ENCODE measurements around the gene LSM3.
"Not testable (repeated sequence)": the region's sequence is repeated elsewhere in the genome, so short reads cannot be mapped to it uniquely, and the experiment has no call there.

LSM3 gene

GRCh38 chr3:14221902-14222301 is 43.3 kb downstream of the LSM3 start:
- no peak for DNase-seq (ENCODE audit: low read depth in 2 of 2)

DNA sequence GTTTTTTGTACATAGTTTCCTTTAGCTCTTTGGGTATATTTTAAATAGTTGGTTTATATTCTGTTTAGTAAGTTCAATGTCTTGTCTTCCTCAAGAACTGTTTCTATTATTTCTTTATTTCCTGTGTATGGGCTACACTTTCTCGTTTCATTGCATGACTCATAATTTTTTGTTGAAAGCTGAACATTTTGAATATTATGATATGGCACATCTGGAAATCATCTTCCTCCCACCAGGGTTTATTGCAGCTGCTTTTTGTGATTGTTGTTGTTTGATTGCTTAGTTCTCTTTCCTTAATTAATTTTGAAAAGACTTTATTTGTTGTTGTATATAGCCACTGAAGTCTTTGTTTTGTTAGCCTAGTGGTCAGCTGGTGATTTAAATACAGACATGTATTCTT is 43.8 kb downstream of the LSM3 start:
- no peak for DNase-seq (ENCODE audit: low read depth in 2 of 2)

GRCh38 chr3:14222900-14223594 is 44.4 kb downstream of the LSM3 start:
- DNase-seq (ENCODE audit: low read depth in 2 of 2): no peak

GRCh38 chr3:14223595-14223994 is 45.0 kb downstream of the LSM3 start:
- no peak for DNase-seq (ENCODE audit: low read depth in 2 of 2)

DNA sequence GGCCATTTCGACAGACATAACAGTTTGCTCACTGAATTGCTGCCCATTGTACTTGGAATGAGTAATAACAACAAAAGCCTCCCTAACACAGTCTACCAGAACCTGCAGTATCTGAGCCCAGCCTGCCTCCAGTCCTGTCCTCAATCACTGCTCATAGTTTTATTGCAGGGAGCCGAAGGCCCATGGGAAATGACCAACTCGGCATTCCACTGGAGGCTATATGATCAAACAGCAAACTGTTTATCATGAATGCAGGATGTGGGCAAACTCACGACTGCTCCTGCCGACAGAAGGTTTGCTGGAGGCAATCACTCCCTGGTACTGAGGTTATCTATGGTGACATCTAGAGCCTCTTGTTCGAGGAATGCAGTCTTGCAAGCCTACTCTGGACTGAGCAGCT is 46.3 kb downstream of the LSM3 start:
- no peak for DNase-seq (ENCODE audit: low read depth in 2 of 2)

GRCh38 chr3:14225421-14225820 is 46.8 kb downstream of the LSM3 start:
- no peak for DNase-seq (ENCODE audit: low read depth in 2 of 2)

DNA sequence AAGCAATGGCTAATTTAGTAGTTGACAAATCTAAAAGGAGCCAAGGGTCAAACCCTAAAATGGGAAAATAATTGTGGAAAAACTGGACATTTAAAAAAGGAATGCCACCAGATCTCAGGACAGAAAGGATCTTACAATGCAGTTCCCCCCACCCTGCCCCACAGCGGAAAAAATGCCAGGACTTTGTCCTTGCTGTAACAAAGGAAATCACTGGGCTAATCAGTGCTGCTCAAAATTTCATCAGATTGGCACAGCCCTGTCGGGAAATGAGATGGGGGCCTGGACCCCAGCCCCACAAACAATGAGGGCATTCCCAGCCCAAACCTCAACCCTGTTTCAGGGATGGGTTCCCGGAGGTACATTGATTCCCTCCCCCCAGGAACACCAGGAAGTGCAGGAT is 47.7 kb downstream of the LSM3 start:
- not testable (repeated sequence) for DNase-seq (ENCODE audit: low read depth in 2 of 2)

- DNase-seq (ENCODE audit: low read depth in 2 of 2): no peak
Observed at GRCh38 chr3:14227856-14228255, 49.2 kb downstream of the LSM3 start.

DNA sequence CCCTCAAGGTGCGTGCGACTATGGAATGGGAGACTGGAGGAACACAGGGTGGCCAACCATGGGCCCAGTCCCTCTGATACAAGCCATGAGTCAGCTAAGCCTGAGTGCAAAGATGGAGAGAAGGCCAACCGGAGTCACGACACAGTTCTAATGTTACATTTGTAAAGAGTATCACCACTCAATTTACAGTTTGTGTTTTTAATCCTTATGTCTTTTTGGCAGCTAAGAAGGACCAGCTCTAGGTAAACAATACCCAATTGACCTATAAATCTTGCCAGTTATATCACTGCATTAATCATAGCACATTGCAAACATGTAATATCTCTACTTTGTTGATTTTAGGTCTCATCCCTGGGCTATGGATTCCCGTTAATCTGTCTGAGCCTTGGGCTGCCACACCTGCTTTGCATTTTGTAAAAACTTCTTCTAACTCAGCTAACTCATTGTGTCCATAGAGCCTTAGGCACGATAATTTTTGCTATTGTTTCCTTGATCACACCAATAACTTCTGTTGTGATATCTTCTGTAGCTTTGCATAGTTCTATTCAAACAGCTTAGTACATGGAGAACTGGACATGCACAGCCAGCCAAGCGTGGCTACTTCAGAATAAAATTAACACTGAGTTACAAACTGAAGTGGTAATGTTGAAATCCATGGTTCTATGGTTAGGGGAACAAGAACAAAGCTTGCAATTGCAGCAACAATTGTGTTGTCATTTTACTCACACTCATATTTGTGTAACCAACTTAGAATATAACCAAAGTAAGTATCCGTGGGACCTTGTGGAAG is 50.3 kb downstream of the LSM3 start:
- no peak for DNase-seq (ENCODE audit: low read depth in 2 of 2)

GRCh38 chr3:14229695-14230094 is 51.1 kb downstream of the LSM3 start:
- not testable (repeated sequence) for DNase-seq (ENCODE audit: low read depth in 2 of 2)

DNA sequence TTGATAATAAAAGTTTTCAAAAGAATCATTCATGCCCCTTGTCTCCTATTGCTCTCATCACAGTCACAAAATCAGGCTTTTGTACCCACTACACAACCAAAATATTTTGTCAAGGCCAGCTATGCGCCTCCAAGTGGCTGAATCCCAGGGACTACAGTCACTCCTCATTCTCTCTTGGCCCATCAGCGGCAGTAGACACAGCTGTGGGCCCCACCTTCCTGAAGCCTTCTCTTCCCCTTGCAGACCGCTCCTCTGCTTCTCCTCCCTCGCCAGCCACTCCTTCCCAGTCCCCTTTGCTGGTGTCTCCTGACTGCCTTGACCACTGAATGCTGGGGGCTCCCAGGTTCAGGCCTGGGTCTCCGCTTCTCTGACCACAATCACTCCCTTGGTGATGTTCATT is 52.1 kb downstream of the LSM3 start:
- DNase-seq (ENCODE audit: low read depth in 2 of 2): no peak

DNA sequence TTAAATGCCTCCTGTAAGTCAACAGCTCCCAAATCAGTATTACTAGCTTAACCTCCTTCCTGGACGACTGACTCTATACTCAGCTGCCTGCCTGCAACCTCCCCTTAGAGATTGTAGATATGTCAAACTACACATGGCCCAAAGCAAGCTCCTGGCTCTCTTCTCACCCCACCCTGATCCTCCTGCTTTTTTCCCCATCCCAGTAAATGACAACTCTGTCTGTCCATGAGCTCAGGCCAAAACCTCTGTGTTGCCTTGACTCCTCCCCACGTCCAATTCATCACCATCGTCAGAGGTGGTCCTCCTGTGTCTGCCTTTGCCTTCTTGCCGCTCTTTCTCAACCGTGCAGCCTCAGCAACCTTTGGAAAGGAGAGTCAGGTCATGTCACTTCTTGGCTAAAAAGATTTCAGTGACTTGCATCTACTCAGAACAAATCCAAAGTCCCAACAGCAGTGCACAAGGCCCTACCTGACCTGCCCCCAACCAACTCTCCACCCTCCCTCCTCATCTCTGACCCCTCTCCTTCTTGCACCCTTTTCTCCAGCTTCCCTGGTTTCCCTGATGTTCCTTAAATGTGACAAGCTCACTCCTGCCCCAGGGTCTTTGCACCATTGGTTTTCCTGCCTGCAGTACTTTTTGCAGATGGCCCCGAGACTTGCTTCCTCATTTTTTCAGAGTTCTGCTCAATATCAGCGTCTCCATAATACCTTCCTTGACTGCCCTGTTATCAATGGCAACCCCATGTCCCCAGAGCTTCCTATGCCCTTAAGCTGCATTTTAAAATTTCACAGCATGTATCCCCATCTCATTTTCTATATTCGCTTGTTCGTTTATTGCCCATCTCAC is 52.8 kb downstream of the LSM3 start:
- DNase-seq (ENCODE audit: low read depth in 2 of 2): no peak

- DNase-seq (ENCODE audit: low read depth in 2 of 2): no peak
Observed at GRCh38 chr3:14231998-14232501, 53.4 kb downstream of the LSM3 start.

DNA sequence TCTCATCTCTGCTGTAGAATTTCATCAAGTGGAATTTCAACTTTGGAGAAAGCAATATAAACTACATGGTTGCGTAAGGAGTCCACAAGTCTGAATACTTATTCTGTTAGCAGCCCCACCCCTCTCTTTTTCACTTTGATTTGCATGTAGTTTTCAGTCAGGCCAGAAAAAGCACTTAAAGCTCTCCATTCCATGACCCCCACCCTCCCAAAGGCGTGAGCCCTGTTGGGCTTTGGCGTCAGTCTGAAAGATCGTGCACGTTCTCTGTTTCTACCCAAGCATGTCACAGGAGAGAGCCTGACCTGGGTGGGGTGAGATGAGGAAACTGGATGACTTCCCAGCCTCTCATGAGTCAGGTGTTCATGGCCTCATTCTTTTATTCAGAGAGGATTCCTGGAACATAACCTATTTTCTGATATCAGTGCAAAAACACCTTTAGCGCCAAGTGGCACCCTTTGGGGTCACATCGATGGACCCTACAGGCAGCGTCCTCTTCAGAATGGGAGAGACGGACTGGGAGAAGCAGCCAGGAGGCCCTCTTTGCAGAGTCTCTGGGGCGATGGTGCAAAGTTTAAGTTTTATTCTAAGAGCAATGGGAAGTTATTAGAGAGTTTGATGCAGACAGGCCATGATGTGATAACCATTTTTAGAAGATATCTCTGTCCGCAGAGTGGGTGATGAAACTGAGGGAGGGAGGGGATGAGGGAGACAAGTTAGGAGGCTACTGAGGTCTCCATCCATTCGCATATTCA is 55.8 kb downstream of the LSM3 start:
- no peak for DNase-seq (ENCODE audit: low read depth in 2 of 2)

- no peak for DNase-seq (ENCODE audit: low read depth in 2 of 2)
Observed at GRCh38 chr3:14235003-14235911, 56.6 kb downstream of the LSM3 start.

DNA sequence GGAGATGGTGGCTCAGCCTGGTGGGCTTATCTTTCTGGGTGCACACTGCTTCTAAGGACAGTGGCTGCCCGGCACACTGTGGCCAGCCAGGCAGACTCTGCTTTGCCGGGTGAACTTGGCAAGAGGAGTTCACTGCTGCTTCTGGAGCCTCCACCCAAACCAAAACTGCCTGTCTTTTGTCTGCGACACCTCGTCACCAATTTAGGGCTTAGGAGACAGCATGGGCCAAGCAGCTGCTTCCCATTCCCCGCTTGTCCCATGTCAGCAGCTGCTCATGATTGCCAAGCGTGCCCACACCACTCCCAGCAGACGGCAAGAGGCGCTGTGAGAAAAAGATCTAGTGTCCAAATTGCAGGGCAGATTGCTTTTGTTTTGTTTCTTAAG is 57.3 kb downstream of the LSM3 start:
- no peak for DNase-seq (ENCODE audit: low read depth in 2 of 2)

GRCh38 chr3:14236902-14237301 is 58.3 kb downstream of the LSM3 start:
- DNase-seq (ENCODE audit: low read depth in 2 of 2): no peak

GRCh38 chr3:14237457-14237856 is 58.8 kb downstream of the LSM3 start:
- DNase-seq (ENCODE audit: low read depth in 2 of 2): no peak

DNA sequence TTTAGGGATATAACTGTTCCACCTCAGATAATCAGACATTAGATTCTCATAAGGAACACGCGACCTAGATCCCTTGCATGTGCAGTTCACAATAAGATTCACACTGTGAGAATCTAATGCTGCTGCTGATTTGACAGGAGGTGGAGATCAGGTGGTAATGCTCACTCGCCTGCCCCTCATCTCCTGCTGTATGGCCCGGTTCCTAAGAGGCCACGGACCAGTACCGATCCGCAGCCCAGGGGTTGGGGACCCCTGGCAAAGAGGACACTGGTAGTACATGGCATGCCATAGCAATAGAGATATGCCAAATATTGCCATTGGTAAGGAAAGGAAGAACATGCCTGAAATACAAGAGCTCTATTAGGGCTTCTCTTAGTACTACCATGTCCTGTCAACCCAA is 59.7 kb downstream of the LSM3 start:
- DNase-seq (ENCODE audit: low read depth in 2 of 2): no peak

GRCh38 chr3:14238930-14239329 is 60.3 kb downstream of the LSM3 start:
- no peak for DNase-seq (ENCODE audit: low read depth in 2 of 2)

GRCh38 chr3:14239940-14240339 is 61.3 kb downstream of the LSM3 start:
- DNase-seq (ENCODE audit: low read depth in 2 of 2): no peak

Measured in stimulated activated CD4-positive, alpha-beta T cell treated with anti-CD3 and anti-CD28 coated beads, Interleukin-12 subunit alpha, Interleukin-12 subunit beta, amount 100 ng/mL, for 24 hours (primary cell).